HEK293 (cell line): ENCODE results near the gene EHD3.

Experiments used
- ZFP37 ChIP-seq: fragments of 450-650 bp; formaldehyde crosslinking; IDR thresholded peaks from 2 replicates; pipeline ENCODE4 v1.5.1; 2016; ENCODE audit warnings: missing biosample characterization, missing genetic modification characterization
- ZNF114 ChIP-seq: fragments of 450-650 bp; formaldehyde crosslinking; IDR thresholded peaks from 2 replicates; pipeline ENCODE4 v1.5.0; 2017; ENCODE audit warnings: missing biosample characterization, missing genetic modification characterization
- ZNF174 ChIP-seq: fragments of 450-650 bp; formaldehyde crosslinking; IDR thresholded peaks from 2 replicates; pipeline ENCODE4 v1.5.0; 2017; ENCODE audit warnings: missing biosample characterization, mild to moderate bottlenecking, missing genetic modification characterization
- ZNF341 ChIP-seq: fragments of 450-650 bp; formaldehyde crosslinking; IDR thresholded peaks from 2 replicates; pipeline ENCODE4; 2016; ENCODE audit warnings: low read depth, missing biosample characterization, missing genetic modification characterization
- TF ChIP-seq, protein P1 (sequence below): fragments of 450-650 bp; formaldehyde crosslinking; IDR thresholded peaks from 2 replicates; pipeline ENCODE4 v1.5.1; 2016; ENCODE audit warnings: missing biosample characterization, missing genetic modification characterization
- TF ChIP-seq, protein P2 (sequence below): fragments of 450-650 bp; formaldehyde crosslinking; IDR thresholded peaks from 2 replicates; pipeline ENCODE4 v1.5.0; 2017; ENCODE audit warnings: missing biosample characterization, missing genetic modification characterization, borderline replicate concordance
- TF ChIP-seq, protein P3 (sequence below): fragments of 450-650 bp; formaldehyde crosslinking; IDR thresholded peaks from 2 replicates; pipeline ENCODE4 v1.5.1; 2016; ENCODE audit warnings: missing biosample characterization, missing genetic modification characterization

DNA sequence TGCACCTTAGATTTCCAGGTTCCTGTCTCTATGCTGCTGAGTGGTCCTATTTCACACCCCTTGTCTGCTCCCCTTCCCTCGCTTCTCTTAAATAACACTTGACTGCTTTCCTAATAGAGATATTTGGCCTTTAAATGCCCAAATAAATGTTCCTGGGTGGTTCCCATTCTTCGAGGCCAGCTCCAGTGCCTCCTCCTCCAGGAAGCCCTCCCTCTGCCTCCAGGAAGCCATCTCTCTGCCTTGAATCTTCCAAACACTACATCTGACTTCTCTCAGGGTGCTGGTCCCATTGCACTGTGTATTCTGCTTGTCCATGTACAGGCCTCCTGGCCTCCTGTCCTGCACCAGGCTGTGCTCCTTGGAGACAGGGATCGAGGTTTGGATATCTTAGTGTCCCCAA is 14.2 kb downstream of the EHD3 start:
- TF ChIP-seq ZFP37 (tag by site-specific recombination) = no peak
- TF ChIP-seq ZNF174 (tag by site-specific recombination) = no peak
- TF ChIP-seq, protein P1, sequence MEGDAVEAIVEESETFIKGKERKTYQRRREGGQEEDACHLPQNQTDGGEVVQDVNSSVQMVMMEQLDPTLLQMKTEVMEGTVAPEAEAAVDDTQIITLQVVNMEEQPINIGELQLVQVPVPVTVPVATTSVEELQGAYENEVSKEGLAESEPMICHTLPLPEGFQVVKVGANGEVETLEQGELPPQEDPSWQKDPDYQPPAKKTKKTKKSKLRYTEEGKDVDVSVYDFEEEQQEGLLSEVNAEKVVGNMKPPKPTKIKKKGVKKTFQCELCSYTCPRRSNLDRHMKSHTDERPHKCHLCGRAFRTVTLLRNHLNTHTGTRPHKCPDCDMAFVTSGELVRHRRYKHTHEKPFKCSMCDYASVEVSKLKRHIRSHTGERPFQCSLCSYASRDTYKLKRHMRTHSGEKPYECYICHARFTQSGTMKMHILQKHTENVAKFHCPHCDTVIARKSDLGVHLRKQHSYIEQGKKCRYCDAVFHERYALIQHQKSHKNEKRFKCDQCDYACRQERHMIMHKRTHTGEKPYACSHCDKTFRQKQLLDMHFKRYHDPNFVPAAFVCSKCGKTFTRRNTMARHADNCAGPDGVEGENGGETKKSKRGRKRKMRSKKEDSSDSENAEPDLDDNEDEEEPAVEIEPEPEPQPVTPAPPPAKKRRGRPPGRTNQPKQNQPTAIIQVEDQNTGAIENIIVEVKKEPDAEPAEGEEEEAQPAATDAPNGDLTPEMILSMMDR = no peak
- no peak for TF ChIP-seq ZNF114 (tag by site-specific recombination)
- TF ChIP-seq, protein P2, sequence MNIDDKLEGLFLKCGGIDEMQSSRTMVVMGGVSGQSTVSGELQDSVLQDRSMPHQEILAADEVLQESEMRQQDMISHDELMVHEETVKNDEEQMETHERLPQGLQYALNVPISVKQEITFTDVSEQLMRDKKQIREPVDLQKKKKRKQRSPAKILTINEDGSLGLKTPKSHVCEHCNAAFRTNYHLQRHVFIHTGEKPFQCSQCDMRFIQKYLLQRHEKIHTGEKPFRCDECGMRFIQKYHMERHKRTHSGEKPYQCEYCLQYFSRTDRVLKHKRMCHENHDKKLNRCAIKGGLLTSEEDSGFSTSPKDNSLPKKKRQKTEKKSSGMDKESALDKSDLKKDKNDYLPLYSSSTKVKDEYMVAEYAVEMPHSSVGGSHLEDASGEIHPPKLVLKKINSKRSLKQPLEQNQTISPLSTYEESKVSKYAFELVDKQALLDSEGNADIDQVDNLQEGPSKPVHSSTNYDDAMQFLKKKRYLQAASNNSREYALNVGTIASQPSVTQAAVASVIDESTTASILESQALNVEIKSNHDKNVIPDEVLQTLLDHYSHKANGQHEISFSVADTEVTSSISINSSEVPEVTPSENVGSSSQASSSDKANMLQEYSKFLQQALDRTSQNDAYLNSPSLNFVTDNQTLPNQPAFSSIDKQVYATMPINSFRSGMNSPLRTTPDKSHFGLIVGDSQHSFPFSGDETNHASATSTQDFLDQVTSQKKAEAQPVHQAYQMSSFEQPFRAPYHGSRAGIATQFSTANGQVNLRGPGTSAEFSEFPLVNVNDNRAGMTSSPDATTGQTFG (tag by site-specific recombination) = no peak
- TF ChIP-seq, protein P3, sequence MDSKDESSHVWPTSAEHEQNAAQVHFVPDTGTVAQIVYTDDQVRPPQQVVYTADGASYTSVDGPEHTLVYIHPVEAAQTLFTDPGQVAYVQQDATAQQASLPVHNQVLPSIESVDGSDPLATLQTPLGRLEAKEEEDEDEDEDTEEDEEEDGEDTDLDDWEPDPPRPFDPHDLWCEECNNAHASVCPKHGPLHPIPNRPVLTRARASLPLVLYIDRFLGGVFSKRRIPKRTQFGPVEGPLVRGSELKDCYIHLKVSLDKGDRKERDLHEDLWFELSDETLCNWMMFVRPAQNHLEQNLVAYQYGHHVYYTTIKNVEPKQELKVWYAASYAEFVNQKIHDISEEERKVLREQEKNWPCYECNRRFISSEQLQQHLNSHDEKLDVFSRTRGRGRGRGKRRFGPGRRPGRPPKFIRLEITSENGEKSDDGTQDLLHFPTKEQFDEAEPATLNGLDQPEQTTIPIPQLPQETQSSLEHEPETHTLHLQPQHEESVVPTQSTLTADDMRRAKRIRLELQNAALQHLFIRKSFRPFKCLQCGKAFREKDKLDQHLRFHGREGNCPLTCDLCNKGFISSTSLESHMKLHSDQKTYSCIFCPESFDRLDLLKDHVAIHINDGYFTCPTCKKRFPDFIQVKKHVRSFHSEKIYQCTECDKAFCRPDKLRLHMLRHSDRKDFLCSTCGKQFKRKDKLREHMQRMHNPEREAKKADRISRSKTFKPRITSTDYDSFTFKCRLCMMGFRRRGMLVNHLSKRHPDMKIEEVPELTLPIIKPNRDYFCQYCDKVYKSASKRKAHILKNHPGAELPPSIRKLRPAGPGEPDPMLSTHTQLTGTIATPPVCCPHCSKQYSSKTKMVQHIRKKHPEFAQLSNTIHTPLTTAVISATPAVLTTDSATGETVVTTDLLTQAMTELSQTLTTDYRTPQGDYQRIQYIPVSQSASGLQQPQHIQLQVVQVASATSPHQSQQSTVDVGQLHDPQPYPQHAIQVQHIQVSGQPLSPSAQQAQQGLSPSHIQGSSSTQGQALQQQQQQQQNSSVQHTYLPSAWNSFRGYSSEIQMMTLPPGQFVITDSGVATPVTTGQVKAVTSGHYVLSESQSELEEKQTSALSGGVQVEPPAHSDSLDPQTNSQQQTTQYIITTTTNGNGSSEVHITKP = no peak
- TF ChIP-seq ZNF341 (tag by site-specific recombination) = no peak
